ENCODE results near the gene CAMKMT.

The CAMKMT gene

DNA sequence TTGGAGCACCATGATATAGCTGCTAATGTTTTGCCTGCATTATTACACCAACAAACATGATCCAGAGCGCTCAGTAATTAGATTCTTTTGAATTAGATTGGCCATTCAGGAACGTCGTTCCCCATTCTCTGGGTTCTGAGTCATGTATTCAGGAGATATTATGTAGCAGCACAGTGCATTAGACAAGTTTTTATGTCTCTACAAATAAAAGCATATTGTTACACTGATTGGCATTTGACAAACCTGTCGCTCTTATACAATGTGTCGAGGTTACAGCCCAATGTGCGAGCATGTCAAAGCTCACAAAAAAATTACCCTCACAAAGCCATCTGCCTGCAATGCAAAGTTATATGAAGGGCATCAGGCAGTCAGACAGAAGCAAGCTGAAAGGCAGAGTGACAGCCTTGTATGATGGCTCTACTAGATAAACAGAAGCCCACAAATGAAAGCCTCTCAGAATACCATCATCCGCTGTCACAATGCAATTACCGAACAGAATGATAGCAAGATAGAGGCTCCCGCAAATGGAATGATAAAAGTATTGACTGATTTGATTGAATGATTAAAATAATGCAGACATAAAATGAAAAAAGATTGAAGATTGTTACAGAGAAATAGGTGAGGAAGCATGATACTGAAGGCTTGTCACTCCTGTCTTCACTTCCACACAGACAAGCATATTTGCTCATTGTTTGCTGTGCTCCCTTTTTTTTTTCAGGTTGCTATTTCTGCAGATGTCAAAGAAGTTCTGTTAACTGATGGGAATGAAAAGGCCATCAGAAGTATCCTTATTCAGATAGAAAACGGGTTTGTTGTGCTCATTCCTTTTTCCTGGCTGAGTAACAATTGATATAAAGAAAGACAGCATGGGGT is 345.2 kb downstream of the CAMKMT start:
- no peak for DNase-seq

DNA sequence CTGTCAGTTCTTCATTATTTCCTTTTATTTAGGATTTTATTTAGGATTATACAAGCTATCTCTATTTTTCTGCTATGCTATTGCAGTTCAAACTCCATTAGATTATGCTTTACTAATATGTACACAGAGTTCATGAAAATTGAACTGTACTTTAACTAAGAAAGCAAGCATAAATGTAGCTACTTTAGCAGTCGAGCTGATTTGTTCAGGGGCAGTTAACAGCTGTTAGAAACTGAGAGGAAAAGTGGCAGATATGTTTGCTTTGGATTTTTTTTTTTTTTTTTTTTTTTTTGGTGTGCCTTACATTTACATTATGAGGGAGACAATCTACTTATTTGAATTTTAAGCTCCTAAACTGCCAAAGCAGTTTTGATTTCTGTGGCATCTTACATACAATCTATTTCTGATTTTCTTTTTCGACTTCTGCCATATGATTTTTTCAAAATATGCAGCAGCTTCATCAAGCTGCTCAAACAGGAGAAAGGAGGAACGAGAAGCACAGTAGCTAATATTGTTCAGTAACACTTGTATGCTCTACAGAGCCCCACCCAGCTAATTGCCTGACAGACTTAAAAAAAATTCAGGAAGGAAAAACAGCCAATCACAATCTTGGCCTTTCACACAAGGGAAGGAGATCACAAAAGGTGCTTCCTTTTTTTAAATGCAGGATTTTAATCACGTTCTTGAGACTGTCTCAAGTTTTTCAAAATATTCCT is 346.4 kb downstream of the CAMKMT start:
- DNase-seq: peak; percentile 65

DNA sequence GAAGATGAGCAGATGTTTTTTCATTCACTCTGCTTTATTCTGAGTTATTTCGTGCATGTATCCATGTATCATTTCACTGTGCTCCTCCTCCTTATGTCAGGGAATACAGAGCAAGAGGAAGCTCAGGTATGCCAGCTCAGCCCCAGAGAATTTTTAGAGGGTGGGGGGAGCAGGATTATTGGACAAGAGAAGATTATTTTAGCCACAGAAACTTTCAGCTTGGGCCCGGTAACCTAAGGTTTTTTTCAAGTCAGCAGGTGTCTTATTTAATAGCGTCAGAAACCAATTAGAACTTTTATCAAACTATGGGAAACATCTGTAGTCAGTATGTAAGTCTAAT is 346.9 kb downstream of the CAMKMT start:
- DNase-seq: no peak

GRCh38 chr2:44713170-44713569 is 351.4 kb downstream of the CAMKMT start:
- peak; percentile 16 for DNase-seq

GRCh38 chr2:44715671-44716081 is 353.9 kb downstream of the CAMKMT start:
- DNase-seq: no peak

GRCh38 chr2:44716131-44716530 is 354.4 kb downstream of the CAMKMT start:
- DNase-seq: no peak

GRCh38 chr2:44718431-44718830 is 356.7 kb downstream of the CAMKMT start:
- no peak for DNase-seq

DNA sequence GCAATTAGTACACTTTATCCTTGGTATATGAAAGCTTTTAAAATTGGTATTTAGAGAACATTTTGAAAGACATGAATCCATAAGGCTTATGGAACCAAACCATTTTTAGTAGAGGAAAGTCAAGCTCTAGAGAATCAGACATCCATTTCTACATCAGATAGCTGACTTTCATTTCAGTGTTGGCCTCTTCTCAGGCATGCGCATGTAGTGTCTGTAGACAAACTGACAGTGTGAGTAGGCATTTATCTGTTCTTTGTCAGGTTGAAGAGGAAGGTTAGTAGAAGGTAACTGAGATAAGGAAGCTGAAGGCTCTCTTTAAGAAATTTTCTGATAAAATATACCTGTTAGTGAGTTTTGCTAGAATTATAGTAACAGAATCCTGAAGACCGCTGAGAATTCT is 357.8 kb downstream of the CAMKMT start:
- DNase-seq: no peak

- DNase-seq: no peak
Measured at GRCh38 chr2:44722026-44722625, 360.4 kb downstream of the CAMKMT start.

DNA sequence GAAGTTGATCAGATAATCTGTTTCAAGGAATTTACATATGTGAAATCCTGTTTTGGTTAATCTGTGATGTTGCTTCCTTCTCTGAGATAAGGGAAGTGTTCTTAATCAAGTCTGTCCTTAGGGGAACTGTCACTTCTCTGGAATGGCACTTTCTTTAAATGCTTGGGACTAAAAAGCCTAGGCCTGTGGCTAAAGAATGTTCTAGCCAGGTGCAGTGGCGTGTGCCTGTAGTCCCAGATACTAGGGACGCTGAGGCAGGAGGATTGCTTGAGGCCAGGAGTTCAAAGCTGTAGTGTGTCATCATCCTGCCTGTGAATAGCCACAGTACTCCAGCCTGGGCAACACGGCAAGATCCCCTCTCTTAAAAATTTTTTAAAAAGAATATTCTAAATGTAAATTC is 362.2 kb downstream of the CAMKMT start:
- DNase-seq: no peak

DNA sequence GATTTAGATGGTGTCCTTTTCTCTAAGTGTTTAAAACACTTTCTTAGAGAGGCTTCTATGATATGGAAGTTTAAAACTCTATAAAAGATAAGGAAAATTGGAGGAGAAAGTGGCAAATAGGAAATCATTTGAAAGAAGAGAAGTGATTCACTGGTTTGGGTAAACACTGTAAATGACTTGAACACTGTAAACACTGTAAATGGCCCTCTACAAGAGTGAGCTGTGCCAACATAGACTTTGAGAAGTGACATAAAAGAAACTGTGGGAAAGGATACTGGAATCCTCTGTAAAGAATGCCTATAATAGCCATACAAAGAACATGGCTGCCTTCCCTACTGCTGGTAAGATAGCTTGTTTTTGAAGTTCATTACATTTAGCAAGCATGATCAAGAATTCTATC is 368.8 kb downstream of the CAMKMT start:
- DNase-seq: no peak

- DNase-seq: no peak
Measured at GRCh38 chr2:44731505-44731904, 369.8 kb downstream of the CAMKMT start.

- DNase-seq: no peak
Measured at GRCh38 chr2:44736270-44736942, 374.7 kb downstream of the CAMKMT start.

DNA sequence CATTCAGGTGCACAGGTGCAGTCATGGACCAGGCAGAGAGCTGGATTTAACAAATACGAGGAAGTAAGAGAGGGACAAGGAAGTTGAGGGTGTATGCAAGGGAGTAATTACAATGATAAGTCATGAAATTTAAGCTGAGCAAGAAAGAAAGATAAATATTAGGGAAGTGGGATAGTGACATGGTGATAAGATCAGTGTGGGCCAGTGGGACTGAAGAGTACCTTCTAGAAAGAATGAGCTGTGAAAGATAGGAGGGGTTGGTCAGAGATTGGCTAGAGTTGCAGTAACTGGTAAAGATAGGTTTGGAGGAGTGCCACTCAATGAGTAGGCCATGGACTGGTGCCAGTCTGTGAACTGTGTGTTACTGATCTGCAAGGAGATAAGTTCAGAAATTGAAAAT is 378.9 kb downstream of the CAMKMT start:
- peak; percentile 76 for DNase-seq

DNA sequence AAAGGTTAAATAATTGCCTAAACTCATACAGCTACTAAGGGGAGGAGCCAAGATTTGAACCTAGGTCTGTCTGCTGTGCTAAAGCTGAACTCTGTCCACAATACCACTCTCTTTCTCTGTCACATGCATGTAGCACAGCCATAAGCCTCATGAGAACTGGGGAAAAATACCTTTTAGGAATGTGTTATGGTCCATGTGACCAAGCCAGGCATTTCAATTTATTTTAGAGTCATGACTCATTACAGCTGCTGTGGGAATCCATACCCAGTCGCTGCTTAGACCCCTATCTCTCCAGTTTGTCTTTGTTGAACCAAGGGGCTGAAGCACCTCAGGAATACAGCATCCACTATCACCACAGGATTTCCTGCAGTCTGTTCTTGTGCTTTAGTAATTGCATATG is 379.8 kb downstream of the CAMKMT start:
- DNase-seq: no peak

DNA sequence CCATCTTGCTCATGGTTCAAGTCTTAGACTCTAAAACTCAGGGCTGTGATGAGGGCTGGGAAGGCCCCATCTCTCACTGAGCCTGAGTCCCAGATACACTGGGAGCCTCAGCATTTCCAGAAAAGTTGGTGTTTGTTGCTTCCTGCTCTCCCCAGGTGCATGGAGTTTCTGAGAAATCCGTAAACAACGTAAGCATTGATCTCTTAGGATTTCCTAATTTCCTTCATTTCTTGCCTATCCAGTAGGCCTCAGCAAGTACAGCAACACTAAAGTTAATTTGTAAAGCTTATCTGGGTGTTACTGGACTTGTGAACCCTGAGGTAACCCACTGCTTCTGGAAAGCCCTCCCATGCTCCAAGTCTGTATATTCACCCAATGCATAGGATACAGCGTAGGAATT is 380.3 kb downstream of the CAMKMT start:
- no peak for DNase-seq

DNA sequence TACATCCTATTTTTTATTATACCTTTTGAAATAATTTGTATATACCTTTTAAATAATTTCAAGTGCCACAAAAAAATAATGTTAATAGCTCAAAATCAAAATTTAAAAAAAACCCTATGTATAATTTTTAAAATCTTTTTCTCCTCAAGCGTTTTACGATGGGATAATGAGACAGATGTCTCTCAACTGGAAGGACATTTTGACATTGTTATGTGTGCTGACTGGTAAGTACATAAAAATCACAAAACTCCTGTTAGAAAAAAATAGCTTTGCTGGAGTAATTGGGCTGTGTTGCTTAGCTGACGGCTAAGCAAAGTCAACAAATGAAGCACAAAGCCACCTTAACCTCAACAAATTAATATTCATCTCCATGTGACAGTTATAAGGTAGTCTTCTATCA is 381.7 kb downstream of the CAMKMT start:
- no peak for DNase-seq

DNA sequence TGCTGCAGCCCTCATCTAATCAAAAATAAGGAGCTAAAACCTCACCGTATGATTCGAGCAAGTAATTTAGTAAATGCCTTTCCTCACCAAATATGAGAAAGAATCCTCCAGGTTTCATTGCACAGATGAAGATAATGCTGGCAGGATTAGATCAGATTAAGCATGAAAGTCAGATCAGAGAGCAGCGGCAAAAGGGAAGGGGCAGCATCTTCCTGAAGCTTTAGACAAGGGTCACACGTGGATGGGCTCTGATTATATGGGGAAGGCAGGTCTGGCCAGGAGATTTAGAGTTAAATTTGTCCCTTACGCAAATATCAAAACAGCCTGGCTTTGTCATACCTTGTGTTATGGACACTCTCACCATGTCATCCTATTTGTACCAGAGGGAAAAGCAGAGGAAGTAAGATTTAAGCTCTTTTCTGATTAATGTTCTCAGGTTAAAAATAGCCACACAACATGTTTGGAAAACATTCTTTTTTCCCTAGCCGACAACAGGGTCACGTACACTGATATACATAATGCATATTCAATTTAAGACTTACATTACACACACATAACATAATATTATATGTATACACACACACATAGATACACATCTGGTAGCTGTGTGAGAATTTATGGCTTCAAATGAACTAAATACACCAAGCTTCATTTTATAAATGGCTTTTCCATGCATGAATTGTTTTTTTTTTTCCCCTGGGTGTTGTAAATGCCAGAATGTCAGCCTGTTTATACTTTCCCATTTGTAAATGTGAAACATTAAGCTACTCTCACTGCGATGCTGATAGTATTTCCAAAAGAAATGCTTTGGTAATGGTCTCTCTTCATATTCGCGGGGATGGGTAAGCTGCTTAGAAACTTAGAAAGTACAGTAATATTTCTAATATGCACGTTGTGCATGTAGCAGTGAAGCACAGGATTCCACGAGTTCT is 383.5 kb downstream of the CAMKMT start:
- no peak for DNase-seq

- no peak for DNase-seq
Measured at GRCh38 chr2:44745922-44746766, 384.4 kb downstream of the CAMKMT start.

DNA sequence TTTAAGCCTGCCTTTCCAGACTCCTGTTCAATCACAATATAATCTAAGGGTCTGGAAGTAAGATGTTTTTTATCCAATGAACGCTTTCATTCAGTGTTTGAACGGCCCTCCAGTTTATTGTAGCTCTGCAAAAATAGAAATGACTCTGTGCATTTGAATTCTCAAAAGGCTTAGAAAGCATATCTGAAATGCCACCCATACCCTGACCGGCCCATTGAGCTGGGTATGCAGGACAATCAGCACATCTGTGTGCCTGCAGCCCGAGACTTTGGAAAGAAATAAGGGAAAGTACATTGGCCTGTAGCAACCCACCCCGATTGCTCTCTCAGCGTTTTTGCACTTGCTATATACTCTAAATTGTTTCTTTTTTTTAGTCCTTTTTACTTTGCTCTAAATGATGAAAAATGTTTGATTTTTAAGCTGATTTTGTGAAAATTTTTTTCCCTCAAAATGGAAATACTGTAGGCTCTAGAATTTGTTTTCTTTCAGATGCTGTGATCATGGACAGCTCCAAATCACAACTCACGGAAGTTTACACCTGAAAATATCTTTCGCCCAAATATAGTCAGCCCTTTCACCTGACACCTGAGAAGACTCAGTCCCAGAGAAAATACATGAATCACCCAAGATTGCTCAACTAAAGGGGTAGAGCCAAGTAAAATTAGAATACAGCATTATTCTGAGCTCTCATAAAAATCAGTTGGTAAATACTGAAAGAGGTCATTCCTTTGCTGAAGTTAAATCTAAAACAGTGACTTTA is 385.3 kb downstream of the CAMKMT start:
- DNase-seq: no peak

DNA sequence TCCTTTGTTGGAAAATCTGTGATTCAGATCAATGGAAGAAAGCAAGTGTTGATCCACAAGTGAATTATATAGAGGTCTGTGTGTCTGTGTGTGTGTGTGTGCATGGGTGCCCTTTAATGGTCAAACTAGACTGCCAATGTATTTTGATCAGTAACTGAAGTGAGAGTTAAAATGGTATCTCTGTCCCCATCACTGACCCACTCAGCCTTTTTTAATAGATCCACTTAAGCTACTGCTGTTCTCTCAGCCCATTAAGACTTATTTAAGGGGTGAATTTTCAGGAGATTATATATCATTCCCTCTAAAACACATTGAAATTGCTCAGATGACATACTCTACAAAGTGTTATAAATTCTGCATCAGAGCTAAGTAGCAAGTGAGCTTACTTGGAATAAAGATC is 386.0 kb downstream of the CAMKMT start:
- DNase-seq: no peak

Measured in hematopoietic multipotent progenitor cell treated with erythropoietin and hydrocortisone succinate and interleukin-3 and kit ligand, for 6 days (in vitro differentiated cells).